Raji (cell line): ENCODE results near the gene USH2A.

Source experiments
- POLR2A ChIP-seq: IDR thresholded peaks from 2 replicates; pipeline ENCODE4 v1.6.1; 2011; ENCODE audit warnings: low read depth, low read length, control low read depth; ENCODE audit not compliant: insufficient read depth

The USH2A gene

DNA sequence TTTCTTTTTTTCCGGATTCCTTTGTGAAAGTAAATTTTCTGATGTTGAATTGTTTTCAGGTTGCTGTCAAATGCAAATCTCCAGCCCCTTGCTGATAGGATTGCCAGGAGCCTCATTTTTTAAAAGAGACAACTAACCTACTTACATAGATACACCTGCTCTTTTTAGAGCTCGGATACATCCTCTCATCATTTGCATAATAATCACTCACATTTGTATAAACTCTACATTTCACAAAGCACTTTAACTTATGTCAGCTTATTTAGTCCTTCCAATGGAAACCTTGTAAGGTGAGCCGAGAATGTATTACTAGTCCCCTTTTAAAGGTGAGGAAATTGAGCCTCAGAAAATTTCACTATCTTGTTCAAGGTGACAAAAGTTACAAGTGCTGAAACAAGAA lies 771.4 kb downstream of the USH2A start:
- TF ChIP-seq POLR2A = no peak

- no peak for TF ChIP-seq POLR2A
These were observed 772.6 kb downstream of the USH2A start for GRCh38 chr1:215650446-215651149.

DNA sequence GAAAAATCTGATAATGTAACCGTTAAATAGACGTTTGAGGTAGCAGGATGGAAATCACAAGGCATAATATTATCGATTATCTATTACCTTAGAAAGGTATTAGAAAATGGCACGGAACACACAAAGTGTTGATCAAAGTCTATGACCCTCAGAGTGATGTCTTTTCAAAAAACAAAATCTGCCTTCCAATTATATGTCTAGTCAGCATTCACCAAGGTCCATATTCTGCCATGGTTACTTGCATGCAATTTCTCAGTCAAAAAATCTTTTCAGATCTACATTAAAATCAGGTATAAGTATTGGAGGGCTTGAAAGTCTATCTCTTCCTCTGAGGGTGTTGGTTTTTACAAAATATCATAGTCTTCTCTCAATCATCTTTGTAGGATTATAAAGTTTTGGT lies 774.3 kb downstream of the USH2A start:
- no peak for TF ChIP-seq POLR2A

DNA sequence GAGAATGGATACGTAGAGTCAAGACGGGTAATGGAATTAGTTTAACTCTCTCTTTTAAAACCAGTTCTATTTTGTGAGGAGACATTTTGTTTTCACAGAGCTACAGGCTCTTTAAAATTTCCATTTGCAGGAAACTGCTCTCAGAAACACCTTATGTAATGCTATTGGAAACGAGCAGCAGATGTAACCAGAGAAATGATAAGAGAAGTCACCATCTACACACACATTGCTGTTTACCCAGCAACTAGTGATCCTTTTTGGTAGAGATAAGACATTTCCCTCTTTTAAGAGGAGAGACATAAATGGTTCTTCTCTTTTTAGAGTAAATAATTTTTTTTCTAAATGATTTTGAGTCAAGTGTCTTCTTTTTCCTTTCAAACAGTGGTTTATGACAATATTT lies 775.5 kb downstream of the USH2A start:
- no peak for TF ChIP-seq POLR2A

DNA sequence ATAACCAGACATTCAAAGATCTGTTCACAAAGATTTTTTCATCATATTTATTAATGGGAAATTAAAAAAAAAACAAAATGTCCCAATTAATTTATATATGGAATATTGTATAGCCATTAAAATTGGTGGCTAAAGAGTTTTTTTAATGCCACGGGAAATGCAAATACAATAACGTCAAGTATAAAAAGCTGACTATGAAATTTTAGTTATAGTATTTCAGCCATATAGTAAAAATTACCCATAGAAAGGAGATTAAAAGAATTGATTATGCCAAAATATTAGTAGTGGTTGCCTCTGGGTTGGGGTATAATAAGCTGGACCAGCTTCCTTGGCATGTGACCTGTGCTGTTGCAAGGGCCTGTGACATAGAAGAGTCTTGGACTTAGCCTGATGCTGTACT lies 777.4 kb downstream of the USH2A start:
- no peak for TF ChIP-seq POLR2A

- no peak for TF ChIP-seq POLR2A
These were observed 778.1 kb downstream of the USH2A start for GRCh38 chr1:215645182-215645581.

GRCh38 chr1:215643592-215644321 lies 779.5 kb downstream of the USH2A start:
- TF ChIP-seq POLR2A = no peak

DNA sequence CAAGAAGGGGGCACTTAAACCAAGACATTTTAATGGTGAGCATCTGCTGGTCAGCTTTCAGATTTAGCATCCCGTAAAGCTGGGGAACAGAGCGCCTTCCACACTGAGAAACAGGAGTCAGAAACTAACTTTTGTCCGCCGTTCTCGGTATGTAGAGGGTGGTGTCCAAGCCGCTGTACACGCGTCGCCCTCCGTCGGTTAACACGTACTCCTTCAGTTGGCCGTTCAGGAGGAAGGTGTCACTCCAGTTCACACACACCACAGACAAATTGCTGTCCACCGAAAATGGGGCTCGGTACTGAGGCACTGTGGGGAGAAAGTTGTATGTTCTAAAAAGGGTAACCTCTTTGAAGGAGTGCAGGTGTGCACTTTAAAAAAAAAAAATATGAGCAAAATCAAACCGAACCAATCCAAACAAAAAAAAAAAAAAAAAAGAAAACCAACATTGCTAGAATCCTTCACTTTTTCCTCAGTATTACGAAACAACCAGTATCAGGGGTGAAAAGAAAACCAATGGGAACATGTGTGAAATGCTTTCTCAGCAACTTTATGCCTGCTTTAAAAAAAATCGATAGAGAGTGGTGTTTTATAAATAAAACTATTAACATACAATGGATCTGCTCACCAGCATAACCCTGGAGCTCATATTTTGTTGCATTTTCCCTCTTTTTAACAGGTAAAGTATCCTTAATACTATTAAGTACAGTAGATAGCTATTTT lies 782.7 kb downstream of the USH2A start:
- TF ChIP-seq POLR2A = no peak

GRCh38 chr1:215637041-215637573 lies 786.1 kb downstream of the USH2A start:
- TF ChIP-seq POLR2A = no peak

GRCh38 chr1:215636258-215636965 lies 786.8 kb downstream of the USH2A start:
- TF ChIP-seq POLR2A = no peak

DNA sequence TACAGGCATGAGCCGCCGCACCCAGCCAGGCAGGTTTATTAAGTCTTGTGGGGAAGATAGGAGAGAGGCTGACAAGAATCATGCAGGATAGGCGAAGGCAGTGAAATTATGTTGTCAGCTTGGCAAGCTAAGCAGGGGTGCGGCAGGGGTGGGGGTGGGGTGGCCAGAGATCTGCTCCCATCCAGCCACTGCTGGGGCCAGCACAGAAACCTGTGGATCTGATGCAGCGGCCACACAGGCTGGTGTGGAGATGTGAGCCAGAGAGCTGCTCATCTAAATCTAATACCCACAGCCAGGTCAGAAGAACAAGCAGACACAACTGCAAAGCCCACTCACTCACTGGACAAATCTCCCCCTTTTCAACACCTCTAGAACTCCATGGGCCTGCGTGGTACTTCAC lies 787.4 kb downstream of the USH2A start:
- no peak for TF ChIP-seq POLR2A

GRCh38 chr1:215631489-215631888 lies 791.8 kb downstream of the USH2A start:
- no peak for TF ChIP-seq POLR2A

DNA sequence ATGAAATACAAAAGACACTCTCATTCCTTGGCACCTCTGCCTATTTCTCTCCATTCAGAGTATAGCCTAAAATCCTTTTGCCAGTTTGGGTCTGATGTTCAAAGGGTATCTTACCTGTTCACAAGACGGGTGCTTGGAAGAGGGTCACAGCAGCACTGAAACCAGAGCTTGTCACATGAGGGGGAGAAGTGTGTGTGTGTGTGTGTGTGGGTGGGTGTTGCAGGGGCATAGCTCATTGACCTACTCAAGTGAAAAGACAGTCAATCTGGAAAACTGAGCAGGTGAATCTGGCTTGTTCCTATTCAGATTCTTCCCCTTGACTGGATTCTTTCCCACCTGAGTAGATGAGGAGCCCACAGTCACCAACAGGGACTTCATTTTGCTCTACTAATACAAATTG lies 792.2 kb downstream of the USH2A start:
- TF ChIP-seq POLR2A = no peak

DNA sequence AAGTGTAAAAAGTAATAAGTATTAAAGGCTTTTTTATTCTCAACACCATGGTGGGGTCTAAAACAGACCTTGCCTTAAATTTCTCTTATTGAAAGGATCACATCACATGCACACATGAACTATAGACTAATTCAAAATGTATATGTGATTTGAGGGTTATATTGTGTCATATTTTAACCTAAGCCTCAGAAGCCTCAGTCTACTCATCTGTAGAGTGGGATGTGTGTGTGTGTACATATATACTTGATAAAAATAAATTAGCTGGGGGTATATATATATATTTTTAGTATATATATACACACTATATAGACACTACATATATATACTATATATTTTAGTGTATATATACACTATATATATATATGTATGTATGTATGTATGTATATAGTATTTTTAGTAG lies 797.3 kb downstream of the USH2A start:
- no peak for TF ChIP-seq POLR2A

DNA sequence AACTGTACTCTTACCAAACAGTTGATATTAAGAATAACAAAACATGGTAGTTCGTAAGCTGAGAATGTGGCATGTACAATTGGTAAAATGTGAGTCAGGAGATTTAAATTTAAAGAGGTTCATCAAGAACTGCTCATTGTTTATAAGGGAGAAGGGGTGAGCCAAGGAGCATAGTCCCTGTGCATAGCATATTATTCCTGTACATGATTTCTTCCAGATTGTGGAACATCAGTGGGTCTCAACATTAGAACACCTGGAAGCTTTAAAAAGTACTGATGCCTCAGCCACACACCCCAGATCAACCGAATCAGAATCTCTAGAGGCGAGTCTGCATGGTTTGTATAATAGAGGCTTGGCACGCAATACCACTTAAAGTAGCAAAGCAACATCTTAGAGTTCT lies 800.1 kb downstream of the USH2A start:
- TF ChIP-seq POLR2A = no peak
